Fibroblast of peridontal ligament (primary cell): ENCODE data around the gene MYO5C.

Experiments
- DNase-seq: peaks from one replicate; pipeline ENCODE4 v3.0.0-alpha.2; 2010; ENCODE audit errors: extremely low read depth

Gene MYO5C

DNA sequence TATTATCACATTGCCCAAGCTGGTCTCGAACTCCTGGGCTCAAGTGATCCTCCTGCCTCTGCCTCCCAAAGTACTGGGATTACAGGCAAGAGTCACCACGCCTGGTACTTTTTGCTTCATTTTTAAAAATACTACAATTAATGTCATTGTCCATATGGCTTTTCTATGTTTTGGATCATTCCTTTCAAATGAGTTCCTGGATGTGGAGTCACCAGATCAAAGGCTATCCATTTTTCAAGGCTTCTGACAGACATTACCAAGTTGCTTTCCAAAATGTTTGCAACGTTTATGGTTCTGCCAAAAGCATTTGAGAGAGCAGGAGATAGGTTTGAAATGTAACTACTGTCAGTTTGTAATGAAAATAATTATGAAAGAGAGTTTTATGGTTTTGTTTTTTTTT lies 148.8 kb downstream of the MYO5C start:
- no peak for DNase-seq

DNA sequence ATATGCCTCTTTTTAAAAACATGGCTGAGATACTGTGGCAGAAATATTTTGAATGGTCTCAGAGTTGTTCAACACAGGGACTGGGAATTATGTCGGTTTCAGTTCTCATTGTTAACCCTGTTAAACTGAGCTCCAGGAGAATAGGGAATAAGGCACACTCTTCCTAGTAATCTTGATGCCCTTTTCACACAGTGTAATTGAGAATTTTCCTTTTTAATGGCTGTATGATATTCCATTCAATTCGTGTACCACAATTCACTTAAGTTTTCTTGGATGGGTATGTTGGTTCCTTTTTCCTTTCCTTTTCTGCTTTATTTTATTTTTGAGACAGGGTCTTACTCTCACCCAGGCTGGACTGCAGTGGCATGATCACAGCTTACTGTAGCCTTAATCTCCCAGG lies 149.3 kb downstream of the MYO5C start:
- DNase-seq, result no peak

DNA sequence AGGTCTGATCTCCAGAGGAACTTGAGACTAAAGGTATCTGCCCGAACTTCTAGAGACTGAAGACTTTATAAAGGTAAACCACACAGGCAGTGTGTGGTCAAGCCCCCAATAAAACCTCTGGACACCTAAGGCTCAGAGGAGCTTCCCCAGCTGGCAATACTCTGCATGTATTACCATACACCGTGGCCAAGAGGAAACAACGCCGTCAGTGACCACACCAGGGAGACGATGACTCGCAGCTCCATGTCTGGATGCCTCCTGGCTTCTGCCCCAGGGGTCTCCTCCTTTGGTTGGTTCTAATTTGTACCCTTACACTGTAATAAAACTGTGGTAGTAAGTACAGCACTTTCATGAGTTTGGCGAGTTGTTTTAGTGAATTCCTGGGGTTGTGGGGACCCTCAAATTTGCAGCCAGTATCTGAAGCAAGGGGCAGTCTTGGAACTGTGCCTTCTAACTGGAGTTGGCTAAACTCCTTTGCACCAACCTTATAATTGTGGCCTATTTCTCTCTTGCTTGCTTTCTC lies 150.9 kb downstream of the MYO5C start:
- peak; percentile 31 for DNase-seq

DNA sequence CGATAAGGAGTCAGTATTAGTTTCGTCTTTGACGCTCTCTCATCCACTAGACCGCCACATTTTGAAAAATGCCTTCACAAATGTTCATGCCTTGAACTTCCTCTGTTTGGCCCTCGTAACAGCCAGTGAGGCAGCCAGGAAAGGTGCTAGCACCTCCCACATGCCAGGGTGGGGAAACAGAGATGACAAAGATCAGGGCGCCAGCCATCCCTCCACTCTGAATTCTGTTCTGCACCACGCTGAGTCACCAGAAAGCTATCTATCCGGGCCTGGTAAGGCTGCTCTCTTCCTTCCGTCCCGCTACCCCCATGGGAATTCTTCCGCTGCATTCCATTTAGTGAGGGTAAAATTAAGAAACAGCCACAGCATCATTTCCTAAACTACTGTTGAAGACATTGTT lies 151.7 kb downstream of the MYO5C start:
- peak; percentile 85 for DNase-seq
